Activated CD4-positive, alpha-beta T cell treated with anti-CD3 and anti-CD28 coated beads, Interleukin-2, amount 10 ng/mL, durations not matched to agents 7 days and 5 days (primary cell): ENCODE data around the gene SLC14A1. TPM values are rescaled to one million over a fixed set of nuclear protein-coding genes. Genes with fewer than 3 reads are reported as not detected.

Experiments
- CTCF ChIA-PET: fragments of 350-600 bp; sonication (Branson Sonifier 250); formaldehyde crosslinking; loops from one replicate; lab custom pipeline; 2021; ENCODE audit warnings: antibody characterized with exemption; lab: Charles Lee
- POLR2A ChIA-PET: fragments of 350-600 bp; sonication (Branson Sonifier 250); formaldehyde crosslinking; loops from one replicate; lab custom pipeline; 2021; ENCODE audit warnings: antibody characterized with exemption; lab: Charles Lee
- DNase-seq: peaks from one replicate; pipeline ENCODE4 v3.0.0-alpha.2; 2020
- H3K27ac Mint-ChIP-seq: one replicate; pipeline ENCODE4 v1.8.0; 2021; ENCODE audit warnings: mild to moderate bottlenecking, moderate library complexity, mixed read lengths
- H3K27me3 Mint-ChIP-seq: one replicate; pipeline ENCODE4 v1.8.0; 2021; ENCODE audit warnings: mixed read lengths
- H3K36me3 Mint-ChIP-seq: one replicate; pipeline ENCODE4 v1.8.0; 2021; ENCODE audit warnings: low read depth, mixed read lengths
- H3K4me1 Mint-ChIP-seq: one replicate; pipeline ENCODE4 v1.8.0; 2021; ENCODE audit warnings: mixed read lengths
- H3K4me3 Mint-ChIP-seq: one replicate; pipeline ENCODE4 v1.8.0; 2021; ENCODE audit warnings: mild to moderate bottlenecking, moderate library complexity, mixed read lengths
- H3K9me3 Mint-ChIP-seq: one replicate; pipeline ENCODE4 v1.8.0; 2021; ENCODE audit warnings: mixed read lengths
- total RNA-seq, 2 experiments: library from RNA; stranded (reverse); gene quantifications; one replicate each; pipeline ENCODE4 v1.2.3, GENCODE V29; 2021

The SLC14A1 gene
- total RNA-seq, 2 experiments from 2014 or later: 7.3 to 8.7 TPM

DNA sequence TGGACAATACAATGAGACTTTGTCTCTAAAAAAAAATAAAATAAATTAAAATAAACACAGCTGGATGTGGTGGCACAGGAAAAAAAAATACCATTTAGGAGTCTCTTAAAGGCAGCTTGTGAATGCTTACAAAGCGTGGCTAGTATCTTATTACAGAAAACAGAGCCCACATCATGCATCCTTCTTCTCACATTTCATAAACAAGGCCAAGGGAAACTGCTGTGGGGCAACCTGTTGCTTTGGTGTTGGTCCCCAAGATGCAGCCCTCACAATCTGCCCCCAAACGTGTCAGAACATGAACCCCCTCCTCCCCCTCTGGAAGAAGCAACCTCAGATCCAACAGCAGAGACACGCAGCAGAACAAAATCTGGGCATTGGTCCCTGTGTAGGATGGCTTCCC lies 2.6 kb downstream of the SLC14A1 start:
- Mint-ChIP-seq H3K4me3 (no peak overlapping the region), H3K27ac (no peak overlapping the region), H3K27me3 (peaks cover under 1% of the 10 kb centered on the region), H3K4me1 (peaks cover 5% of the 10 kb centered on the region), H3K36me3 (no peaks in the 10 kb centered on the region), H3K9me3 (no peaks in the 10 kb centered on the region)
- DNase-seq: no peak
- ChIA-PET CTCF (interaction anchor here (1.0 to 1.2 kb wide), 2 partner anchors 9 to 167 kb away, joined by 3 to 4 read pairs; no protein-coding TSS in a partner anchor), POLR2A (no interaction called here)

DNA sequence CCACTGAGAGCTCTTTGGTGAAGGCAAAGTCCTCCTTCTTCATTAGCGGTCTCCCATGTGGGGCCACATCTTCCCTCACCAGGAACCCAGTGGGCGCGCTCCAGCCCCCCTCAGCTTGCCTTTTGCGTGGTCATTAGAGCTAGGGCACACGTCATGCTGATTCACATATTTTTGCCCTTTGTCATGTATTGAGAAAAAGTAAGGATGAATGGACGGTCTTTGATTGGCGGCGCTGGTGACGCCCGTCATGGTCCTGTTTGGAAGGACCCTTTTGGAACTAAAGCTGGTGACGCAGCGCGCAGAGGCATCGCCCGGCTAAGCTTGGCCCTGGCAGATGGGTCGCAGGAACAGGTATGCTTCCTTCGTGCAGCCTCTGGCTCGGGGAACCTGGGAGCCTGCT lies 3.1 kb downstream of the SLC14A1 start:
- Mint-ChIP-seq H3K36me3 (no peaks in the 10 kb centered on the region), H3K4me3 (no peak overlapping the region), H3K27me3 (no peaks in the 10 kb centered on the region), H3K4me1 (peaks cover 5% of the 10 kb centered on the region), H3K27ac (no peak overlapping the region), H3K9me3 (no peaks in the 10 kb centered on the region)
- ChIA-PET POLR2A (no interaction called here), CTCF (interaction anchor here (0.9 to 1.2 kb wide), 3 partner anchors 8 to 166 kb away, joined by 3 to 6 read pairs (median 4); no protein-coding TSS in a partner anchor)
- no peak for DNase-seq

DNA sequence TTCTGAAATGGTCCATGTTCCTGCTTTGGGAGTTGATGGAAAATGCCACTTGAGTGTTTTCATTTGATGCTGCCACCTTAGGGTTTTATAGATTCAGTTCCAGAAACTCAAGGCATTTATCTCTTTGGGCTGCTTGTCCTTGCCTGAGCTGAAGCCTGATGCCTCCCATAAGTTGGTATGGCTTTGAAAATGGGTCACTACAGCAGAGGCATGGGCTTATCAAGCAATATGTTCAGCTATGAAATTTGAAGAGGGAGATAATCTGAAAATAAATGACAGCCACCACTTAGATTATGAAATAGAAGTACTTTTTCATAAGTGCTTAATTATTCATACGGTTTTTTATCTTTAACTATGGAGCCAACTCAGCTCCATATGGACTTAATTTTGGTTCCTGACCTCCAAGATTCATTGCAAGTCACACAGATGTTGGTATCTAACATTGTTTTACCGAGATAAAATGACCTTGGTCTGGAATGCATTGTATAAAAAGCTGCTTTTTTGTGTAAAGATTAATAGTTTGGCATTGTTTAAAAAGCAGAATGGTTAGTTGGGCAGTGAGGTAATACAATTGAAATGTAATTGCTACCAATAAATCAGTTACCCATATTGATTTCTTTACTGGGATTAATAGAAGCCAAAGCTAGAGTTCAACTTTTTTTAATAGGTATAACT lies 4.5 kb downstream of the SLC14A1 start:
- Mint-ChIP-seq H3K4me3 (no peak overlapping the region), H3K27me3 (no peaks in the 10 kb centered on the region), H3K27ac (no peak overlapping the region), H3K36me3 (no peaks in the 10 kb centered on the region), H3K9me3 (no peaks in the 10 kb centered on the region), H3K4me1 (peaks cover 5% of the 10 kb centered on the region)
- ChIA-PET POLR2A (no interaction called here), CTCF (no interaction called here)
- DNase-seq: no peak

DNA sequence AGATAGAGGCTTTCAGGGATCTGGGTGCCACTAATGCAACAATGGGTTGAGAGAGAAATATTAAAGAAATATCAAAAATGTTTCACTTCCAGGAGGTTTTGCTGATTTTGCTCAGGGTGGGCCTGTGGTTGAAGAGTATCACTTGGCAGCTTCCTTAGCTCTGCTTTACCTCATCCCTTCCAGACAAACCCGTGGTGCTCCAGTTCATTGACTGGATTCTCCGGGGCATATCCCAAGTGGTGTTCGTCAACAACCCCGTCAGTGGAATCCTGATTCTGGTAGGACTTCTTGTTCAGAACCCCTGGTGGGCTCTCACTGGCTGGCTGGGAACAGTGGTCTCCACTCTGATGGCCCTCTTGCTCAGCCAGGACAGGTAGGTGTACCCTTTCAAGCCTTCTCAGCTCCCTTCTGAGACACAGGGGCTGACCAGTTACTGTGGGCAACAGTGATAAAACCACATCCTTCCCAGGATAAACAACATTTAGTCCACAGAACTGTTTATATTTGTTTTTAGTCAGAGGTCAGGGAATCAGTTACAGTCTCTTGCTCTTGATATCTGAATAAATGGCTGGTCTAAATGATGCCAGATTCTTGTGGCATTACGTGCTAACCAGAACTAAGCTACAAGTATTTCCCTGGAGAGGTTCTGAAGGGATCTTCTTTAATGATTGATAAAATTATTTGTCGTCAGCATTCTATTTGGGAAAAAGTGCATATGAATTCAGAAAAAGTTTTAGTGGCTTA lies 7.0 kb downstream of the SLC14A1 start:
- Mint-ChIP-seq H3K9me3 (no peaks in the 10 kb centered on the region), H3K27me3 (no peaks in the 10 kb centered on the region), H3K36me3 (no peaks in the 10 kb centered on the region), H3K4me3 (no peak overlapping the region), H3K4me1 (no peaks in the 10 kb centered on the region), H3K27ac (no peak overlapping the region)
- POLR2A ChIA-PET: no interaction called here
- CTCF ChIA-PET: interaction anchor here (0.6 to 1.0 kb wide), 5 partner anchors 10 to 1575 kb away, joined by 3 read pairs; no protein-coding TSS in a partner anchor
- no peak for DNase-seq

DNA sequence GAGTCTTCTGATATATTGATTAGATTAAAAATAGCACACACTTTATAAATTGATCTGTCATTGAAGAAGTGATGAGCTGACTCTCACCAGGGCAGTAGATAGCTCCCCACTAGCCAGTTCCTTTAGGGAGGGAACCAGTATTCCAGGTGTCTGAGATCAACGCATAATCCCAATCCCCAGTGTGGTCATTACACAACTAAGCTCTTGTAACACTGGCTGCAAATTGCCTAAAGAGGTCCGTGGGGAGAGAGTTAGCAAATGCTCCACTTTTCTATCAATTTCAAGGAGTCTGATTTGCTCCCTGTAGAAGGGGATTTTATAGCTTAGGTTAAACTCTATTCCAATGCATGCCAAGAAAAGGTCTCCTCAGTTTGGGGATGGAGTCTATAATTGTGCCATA lies 7.7 kb downstream of the SLC14A1 start:
- DNase-seq: no peak
- CTCF ChIA-PET: interaction anchor here (0.6 kb wide), 2 partner anchors 370 to 1575 kb away, joined by 3 read pairs; no protein-coding TSS in a partner anchor
- Mint-ChIP-seq H3K36me3 (no peaks in the 10 kb centered on the region), H3K9me3 (no peaks in the 10 kb centered on the region), H3K27me3 (no peaks in the 10 kb centered on the region), H3K4me3 (no peak overlapping the region), H3K27ac (no peak overlapping the region), H3K4me1 (no peaks in the 10 kb centered on the region)
- POLR2A ChIA-PET: no interaction called here

DNA sequence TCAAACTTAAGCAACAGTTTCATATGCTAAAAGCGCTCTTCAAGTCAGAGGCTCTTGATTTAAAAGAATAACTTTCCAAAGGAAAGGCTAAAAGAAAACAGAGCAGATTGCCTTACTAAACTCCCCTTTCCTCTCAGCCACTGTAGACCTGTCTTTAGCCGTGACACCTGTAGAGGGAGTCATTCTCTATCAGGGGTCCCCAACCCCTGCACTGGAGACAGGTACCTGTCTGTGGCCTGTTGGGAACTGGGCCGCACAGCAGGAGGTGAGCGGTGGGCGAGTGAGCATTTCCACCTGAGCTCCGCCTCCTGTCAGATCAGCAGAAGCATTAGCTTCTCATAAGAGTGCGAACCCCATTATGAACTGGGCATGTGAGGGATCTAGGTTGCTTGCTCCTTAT lies 9.6 kb downstream of the SLC14A1 start:
- no peak overlapping the region for H3K4me3 Mint-ChIP-seq
- no peaks in the 10 kb centered on the region for H3K9me3 Mint-ChIP-seq
- ChIA-PET POLR2A (no interaction called here), CTCF (no interaction called here)
- H3K36me3 Mint-ChIP-seq: no peaks in the 10 kb centered on the region
- H3K4me1 Mint-ChIP-seq: no peaks in the 10 kb centered on the region
- no peaks in the 10 kb centered on the region for H3K27me3 Mint-ChIP-seq
- no peak overlapping the region for H3K27ac Mint-ChIP-seq
- no peak for DNase-seq

DNA sequence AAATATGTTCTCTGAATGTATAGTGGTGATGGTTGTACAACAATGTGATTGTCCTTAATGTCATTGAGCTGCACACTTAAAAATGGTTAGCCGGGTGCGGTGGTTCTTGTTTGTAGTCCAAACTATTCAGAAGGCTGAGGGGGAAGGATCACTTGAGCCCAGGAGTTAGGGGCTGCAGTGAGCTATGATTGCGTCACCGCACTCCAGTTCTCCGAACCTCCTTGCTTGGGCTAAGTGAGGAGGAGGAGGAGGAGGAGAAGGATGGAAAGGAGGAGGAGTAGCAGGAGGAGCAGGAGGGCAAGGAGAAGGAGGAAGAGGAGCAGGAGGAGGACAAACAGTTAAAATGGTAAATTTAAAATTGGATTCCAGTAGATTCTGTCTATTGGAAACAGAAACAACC lies 10.5 kb downstream of the SLC14A1 start:
- CTCF ChIA-PET: no interaction called here
- no peaks in the 10 kb centered on the region for H3K27me3 Mint-ChIP-seq

DNA sequence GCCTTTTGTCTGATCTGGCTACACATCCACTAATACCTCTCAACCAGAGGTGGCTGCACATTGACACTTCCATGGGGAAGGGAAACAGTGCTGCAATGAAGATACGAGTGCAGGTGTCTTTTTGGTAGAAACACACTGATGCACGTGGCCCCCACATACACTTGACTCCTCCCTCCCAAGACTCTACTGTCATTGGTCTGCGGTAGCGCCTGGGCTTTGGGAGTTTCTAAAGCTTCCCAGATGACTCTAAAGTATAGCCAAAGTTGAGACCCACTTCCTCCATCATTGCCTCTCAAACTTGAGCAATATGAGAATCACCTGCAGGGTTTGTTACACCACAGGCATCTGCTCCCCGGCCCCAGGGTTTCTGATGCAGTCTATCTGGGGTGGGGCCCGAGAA lies 11.0 kb downstream of the SLC14A1 start:
- Mint-ChIP-seq H3K36me3 (no peaks in the 10 kb centered on the region), H3K9me3 (no peaks in the 10 kb centered on the region), H3K4me3 (no peak overlapping the region), H3K4me1 (no peaks in the 10 kb centered on the region), H3K27me3 (no peaks in the 10 kb centered on the region), H3K27ac (no peak overlapping the region)
- ChIA-PET CTCF (interaction anchor here (0.9 kb wide), 1 partner anchor 8 kb away, joined by 4 read pairs; no protein-coding TSS in a partner anchor), POLR2A (no interaction called here)
- DNase-seq: no peak

More for the DNA sequence above, 10.5 kb downstream of the SLC14A1 start:
- DNase-seq: no peak
- H3K36me3 Mint-ChIP-seq: no peaks in the 10 kb centered on the region
- H3K27ac Mint-ChIP-seq: no peak overlapping the region
- POLR2A ChIA-PET: no interaction called here
- no peaks in the 10 kb centered on the region for H3K4me1 Mint-ChIP-seq
- no peak overlapping the region for H3K4me3 Mint-ChIP-seq
- no peaks in the 10 kb centered on the region for H3K9me3 Mint-ChIP-seq

DNA sequence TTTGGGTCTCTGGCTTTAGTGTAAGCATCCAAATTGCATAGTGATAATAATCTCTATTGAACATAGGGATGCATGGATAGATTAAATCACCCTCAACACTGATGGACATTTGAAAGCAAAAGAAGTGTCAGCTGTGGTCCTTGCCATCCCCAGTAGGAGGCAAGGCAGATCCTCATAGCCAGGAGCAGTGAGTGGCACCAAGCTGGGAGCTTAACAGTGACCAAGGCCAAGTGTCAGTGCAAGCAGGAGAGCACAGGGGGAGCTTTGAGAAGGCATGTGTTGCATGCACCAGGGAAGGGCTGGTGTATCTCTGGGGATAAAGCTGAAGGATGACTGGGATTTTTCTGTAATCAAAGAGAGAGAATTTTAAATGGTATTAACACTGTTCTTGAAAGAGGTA lies 14.7 kb downstream of the SLC14A1 start:
- Mint-ChIP-seq H3K27ac (no peak overlapping the region), H3K36me3 (no peaks in the 10 kb centered on the region), H3K4me3 (no peak overlapping the region), H3K9me3 (no peaks in the 10 kb centered on the region), H3K4me1 (no peaks in the 10 kb centered on the region), H3K27me3 (no peaks in the 10 kb centered on the region)
- DNase-seq: no peak
- ChIA-PET CTCF (no interaction called here), POLR2A (no interaction called here)

DNA sequence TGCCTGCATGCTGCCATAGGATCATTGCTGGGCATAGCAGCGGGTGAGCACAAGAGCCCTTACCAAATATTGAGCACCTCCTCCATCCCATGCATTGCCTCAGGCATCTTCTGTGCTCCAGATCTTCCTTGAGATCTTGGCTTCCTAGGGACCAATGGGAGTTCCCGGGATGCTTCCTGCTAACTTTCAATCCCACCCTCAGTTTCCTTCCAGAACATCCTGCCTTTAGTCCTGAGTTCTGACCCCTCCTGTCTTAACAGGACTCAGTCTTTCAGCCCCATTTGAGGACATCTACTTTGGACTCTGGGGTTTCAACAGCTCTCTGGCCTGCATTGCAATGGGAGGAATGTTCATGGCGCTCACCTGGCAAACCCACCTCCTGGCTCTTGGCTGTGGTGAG lies 15.3 kb downstream of the SLC14A1 start:
- ChIA-PET POLR2A (no interaction called here), CTCF (no interaction called here)
- DNase-seq: no peak
- Mint-ChIP-seq H3K27ac (no peak overlapping the region), H3K9me3 (no peaks in the 10 kb centered on the region), H3K4me3 (no peak overlapping the region), H3K27me3 (no peaks in the 10 kb centered on the region), H3K36me3 (no peaks in the 10 kb centered on the region), H3K4me1 (no peaks in the 10 kb centered on the region)

DNA sequence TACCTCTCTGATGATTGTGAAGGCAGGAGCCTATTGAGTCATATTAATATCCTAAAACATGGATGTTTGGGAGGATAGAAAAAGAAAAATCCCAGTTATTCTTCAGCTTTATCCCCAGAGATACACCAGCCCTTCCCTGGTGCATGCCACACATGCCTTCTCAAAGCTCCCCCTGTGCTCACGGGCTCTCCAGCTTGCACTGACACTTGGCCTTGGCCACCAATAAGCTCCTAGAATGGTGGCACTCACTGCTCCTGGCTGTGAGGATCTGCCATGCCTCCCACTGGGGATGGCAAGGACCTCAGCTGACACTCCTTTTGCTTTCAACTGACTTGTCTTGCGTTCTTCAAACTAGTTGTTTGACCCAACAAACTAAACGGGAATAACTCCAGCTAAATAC lies 15.9 kb downstream of the SLC14A1 start:
- CTCF ChIA-PET: interaction anchor here (0.5 to 1.5 kb wide), 2 partner anchors 17 to 143 kb away, joined by 3 read pairs; no protein-coding TSS in a partner anchor
- Mint-ChIP-seq H3K27me3 (no peaks in the 10 kb centered on the region), H3K4me1 (no peaks in the 10 kb centered on the region), H3K4me3 (no peak overlapping the region), H3K9me3 (no peaks in the 10 kb centered on the region), H3K27ac (no peak overlapping the region), H3K36me3 (no peaks in the 10 kb centered on the region)
- POLR2A ChIA-PET: no interaction called here
- DNase-seq: no peak

DNA sequence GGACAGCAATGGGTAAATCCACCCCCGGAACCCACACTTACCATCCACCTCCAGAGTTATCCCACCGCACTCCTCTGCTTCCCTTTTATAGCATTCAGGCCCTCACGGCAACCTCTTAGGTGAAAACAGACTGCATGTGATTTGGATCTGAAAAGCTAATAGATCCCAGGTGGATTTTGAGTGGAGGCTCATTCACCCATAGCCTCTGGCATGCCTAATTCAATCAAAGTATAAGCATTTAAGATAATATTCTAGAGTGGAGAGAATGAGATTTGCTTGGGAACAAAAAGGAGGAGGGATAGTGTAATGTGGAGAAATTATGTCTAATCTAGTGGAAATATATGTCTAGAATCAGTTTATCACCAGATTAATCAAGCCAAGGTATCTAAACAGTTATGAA lies 17.1 kb downstream of the SLC14A1 start:
- Mint-ChIP-seq H3K9me3 (no peaks in the 10 kb centered on the region), H3K27ac (peak overlapping the region; percentile 11), H3K4me3 (no peak overlapping the region), H3K27me3 (no peaks in the 10 kb centered on the region), H3K36me3 (no peaks in the 10 kb centered on the region), H3K4me1 (no peaks in the 10 kb centered on the region)
- POLR2A ChIA-PET: no interaction called here
- no peak for DNase-seq
- CTCF ChIA-PET: interaction anchor here (0.8 to 1.5 kb wide), 4 partner anchors 10 to 18 kb away, joined by 3 to 6 read pairs (median 3); no protein-coding TSS in a partner anchor

DNA sequence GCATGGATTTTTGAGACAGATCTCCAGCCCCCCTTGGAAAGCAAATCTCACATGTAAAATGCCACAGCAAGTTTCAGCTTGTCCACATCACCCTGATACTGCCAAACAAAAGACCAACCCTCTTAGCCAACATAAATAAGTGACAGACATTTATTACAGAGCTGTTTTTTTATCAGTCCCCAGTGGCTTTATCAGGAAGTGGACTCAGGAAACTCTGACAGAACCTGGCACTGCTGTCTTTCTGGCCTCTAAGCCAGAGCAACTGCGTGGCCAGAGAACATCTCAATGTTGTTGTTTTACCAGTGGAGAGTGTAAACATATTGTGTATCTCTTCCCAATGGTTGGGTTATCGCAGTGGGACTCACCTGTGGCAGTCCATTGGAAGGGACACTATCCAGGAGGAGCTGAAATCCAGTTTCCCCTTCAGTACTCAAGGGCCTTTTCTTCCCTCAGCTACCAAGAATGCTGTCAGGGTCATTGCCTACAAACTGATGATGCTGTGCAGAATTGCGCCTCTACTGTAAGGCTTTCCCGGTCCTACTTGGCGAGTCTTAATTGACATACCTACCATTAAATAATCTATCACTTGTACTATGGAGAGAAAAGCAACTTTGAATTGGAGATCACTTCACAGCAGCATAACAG lies 22.0 kb downstream of the SLC14A1 start:
- CTCF ChIA-PET: interaction anchor here (1.2 to 1.8 kb wide), 2 partner anchors 8 to 17 kb away, joined by 3 to 4 read pairs; no protein-coding TSS in a partner anchor
- Mint-ChIP-seq H3K4me3 (no peak overlapping the region), H3K9me3 (no peaks in the 10 kb centered on the region), H3K4me1 (no peaks in the 10 kb centered on the region), H3K27ac (no peak overlapping the region), H3K36me3 (no peaks in the 10 kb centered on the region), H3K27me3 (no peaks in the 10 kb centered on the region)
- DNase-seq: no peak
- POLR2A ChIA-PET: no interaction called here
